H7 (cell line): ENCODE measurements around the gene TSHR. TPM values are rescaled to one million over a fixed set of nuclear protein-coding genes. Genes with fewer than 3 reads are reported as not detected.
A peak's percentile ranks its signal among the peaks of the same experiment; 100 is the strongest.
"Not testable (repeated sequence)": the region's sequence is repeated elsewhere in the genome, so short reads cannot be mapped to it uniquely, and the experiment has no call there.

Experiments
- DNase-seq: peaks from one replicate; pipeline ENCODE4 v3.0.0; 2012
- H3K27me3 ChIP-seq: 2 replicates; pipeline ENCODE4 v1.6.0; 2011; ENCODE audit warnings: mild to moderate bottlenecking, low read length; ENCODE audit not compliant: control insufficient read depth, insufficient read depth
- H3K36me3 ChIP-seq: replicated peaks from 2 replicates; pipeline ENCODE4 v1.5.1; 2011; ENCODE audit warnings: low read length; ENCODE audit not compliant: control insufficient read depth, insufficient read depth
- H3K4me3 ChIP-seq: 2 replicates; pipeline ENCODE4 v1.5.1; 2011; ENCODE audit warnings: low read depth, mild to moderate bottlenecking, control low read depth, low read length, moderate library complexity; ENCODE audit not compliant: insufficient read depth
- total RNA-seq: library from RNA; depleted of rRNA; stranded (reverse); fragments of >200 nt; shearing (Covaris generic); gene quantifications from 2 replicates; pipeline ENCODE4 v1.2.3, GENCODE V29; 2014

Gene TSHR
- total RNA-seq, 1 experiment from 2014 or later, result not detected

DNA sequence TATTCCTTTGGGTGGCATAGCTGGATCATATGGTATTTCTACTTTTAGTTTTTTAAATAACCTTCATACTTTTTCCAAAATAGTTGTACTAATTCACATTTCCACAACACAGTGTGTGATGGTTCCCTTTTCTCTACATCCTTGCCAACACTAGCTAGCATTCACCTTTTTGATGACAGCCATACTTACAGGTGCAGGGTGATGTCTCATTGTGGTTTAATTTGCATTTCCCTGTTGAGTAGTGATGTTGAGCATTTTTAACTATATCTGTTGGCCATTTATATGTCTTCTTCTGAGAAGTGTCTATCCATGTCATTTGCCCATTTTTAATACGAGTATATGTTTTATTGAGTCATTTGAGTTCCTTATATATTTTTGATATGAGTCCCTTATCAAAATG, 96.1 kb downstream of the TSHR start:
- DNase-seq, result no peak
- no peaks in the 10 kb centered on the region for H3K27me3 ChIP-seq
- no peak overlapping the region for H3K4me3 ChIP-seq
- no peaks in the 10 kb centered on the region for H3K36me3 ChIP-seq

DNA sequence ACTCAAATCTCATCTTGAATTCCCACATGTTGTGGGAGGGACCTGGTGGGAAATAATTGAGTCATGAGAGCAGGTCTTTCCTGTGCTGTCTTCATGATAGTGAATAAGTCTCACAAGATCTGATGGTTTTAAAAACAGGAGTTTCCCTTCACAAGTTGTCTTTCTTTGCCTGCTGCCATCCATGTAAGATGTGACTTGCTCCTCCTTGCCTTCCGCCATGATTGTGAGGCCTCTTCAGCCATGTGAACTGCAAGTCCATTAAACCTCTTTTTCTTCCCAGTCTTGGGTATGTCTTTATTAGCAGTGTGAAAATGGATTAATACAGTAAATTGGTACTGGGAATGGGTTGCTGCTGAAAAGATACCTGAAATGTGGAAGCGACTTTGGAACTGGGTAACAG, 98.6 kb downstream of the TSHR start:
- not testable (repeated sequence) for H3K27me3 ChIP-seq, H3K36me3 ChIP-seq, DNase-seq, H3K4me3 ChIP-seq

DNA sequence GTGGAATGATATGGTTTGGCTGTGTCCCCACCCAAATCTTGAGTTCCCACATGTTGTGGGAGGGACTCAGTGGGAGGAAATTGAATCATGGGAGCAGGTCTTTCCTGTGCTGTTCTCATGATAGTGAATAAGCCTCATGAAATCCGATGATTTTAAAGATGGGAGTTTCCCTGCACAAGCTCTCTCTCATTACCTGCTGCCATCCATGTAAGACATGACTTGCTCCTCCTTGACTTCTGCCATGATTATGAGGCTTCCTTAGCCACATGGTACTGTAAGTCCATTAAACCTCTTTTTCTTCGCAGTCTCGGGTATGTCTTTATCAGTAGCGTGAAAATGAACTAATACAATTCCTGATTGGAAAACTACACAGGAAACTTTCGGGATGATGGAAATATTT, 100.5 kb downstream of the TSHR start:
- H3K27me3 ChIP-seq, result no peaks in the 10 kb centered on the region
- H3K36me3 ChIP-seq, result no peaks in the 10 kb centered on the region
- H3K4me3 ChIP-seq, result no peak overlapping the region
- DNase-seq, result no peak

DNA sequence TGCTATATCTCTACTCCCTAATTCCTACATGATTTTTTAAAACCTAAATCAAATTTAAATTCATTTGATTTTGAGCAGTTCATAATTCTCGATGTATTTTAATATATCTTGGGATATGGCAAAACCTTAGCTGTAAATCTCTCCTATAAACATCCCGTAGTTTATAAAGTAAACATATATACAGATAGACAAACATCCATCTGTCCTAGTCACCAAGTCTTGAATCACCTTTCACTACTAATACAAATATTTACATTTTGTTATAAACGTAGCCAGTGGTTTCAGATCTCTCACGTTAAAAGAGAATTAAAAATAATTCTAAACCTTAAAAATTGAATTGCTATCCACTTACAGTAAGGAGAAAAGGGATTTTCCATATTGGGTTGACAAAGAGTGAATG, 107.0 kb downstream of the TSHR start:
- Histone ChIP-seq H3K4me3 (no peak overlapping the region), H3K27me3 (no peaks in the 10 kb centered on the region; the same call in 1 of the 2 replicates), H3K36me3 (no peaks in the 10 kb centered on the region)
- no peak for DNase-seq

DNA sequence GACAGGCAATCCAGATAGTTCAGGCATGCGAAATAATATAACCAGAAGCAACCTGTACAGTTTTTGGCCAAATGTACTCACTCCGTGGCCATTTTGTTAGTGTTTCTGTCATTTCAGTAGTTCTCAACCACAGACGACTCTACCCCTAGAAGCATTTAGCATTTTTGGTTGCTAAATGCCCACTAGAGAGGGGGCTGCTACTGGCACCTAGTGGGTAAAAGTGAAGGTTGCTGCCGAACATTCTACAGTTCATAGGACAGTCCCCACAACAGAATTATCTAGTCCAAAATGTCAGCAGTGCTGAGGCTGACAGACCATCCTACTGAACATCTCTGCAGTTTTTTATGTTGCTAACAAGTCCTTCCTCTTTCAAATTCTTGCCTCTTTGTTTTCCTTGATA, 107.4 kb downstream of the TSHR start:
- no peaks in the 10 kb centered on the region for H3K36me3 ChIP-seq
- DNase-seq, result peak; percentile 35
- no peaks in the 10 kb centered on the region; the same call in 1 of the 2 replicates for H3K27me3 ChIP-seq
- no peak overlapping the region for H3K4me3 ChIP-seq

DNA sequence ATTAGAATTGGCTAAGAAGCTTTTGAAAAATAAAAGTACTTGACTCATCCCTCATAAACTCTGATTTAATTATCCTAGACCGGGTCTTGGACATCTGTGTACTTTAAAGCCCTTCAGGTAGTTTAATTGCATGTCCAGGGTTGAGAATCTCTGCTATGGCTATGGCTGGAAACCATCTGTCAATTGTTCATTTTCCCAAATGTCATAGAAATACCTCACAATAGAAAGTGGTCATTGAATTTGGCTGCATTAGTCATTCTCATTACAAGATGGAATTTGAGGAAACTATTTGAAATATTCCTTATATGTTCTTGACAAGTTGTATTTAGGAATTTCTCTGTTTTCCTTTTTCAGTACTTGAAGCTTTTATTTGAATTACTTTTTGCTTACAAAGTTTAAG, 111.3 kb downstream of the TSHR start:
- no peaks in the 10 kb centered on the region for H3K36me3 ChIP-seq
- no peak for DNase-seq

DNA sequence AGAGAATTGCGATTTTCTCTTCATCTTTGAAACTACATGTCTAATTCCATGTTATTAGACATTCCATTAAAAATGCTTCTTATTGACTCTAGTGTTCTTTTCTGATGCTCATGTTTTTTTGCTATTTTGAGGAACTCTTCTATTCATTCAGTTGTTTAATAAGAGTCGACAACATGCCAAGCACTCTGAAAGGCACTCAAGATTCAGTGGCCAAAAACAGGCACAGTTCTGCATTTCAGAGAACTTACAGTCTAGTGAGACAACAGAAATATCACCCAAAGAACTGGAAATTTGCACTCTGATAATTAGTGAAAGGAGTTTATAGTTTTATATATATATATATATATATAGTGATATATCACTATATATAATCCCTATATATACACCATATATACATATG, 111.7 kb downstream of the TSHR start:
- H3K4me3 ChIP-seq, result no peak overlapping the region
- no peak for DNase-seq
- H3K27me3 ChIP-seq, result no peaks in the 10 kb centered on the region; the same call in 1 of the 2 replicates
- no peaks in the 10 kb centered on the region for H3K36me3 ChIP-seq

More for the DNA sequence above, 111.3 kb downstream of the TSHR start:
- Histone ChIP-seq H3K4me3 (no peak overlapping the region), H3K27me3 (no peaks in the 10 kb centered on the region; the same call in 1 of the 2 replicates)

DNA sequence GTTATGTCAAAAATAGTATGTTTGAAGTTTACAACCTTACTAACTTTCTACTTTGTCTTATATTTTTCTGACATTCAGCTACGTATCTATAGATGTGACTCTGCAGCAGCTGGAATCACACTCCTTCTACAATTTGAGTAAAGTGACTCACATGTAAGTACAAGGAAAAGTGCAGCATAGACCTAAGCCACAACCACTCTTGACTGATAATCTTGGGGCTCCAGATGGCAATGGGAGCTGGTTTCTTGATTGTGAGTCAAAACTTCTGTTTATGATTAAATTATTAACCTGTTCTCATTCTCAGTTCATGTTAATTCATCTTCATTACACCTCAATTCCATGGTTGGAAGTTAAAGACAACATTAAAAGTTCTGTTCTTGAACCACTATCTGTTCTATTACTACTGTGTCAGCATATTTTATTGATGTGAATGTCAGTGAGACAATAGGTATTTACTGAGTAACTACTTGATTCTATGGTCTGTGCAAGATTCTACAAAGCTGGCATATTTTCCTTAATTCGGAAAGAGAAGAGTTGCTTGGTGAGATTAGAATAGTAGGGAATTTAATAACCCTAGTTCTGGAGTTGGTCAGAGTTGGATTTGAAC, 112.9 kb downstream of the TSHR start:
- Histone ChIP-seq H3K27me3 (no peaks in the 10 kb centered on the region; the same call in 1 of the 2 replicates), H3K36me3 (no peaks in the 10 kb centered on the region), H3K4me3 (no peak overlapping the region)
- DNase-seq, result no peak

DNA sequence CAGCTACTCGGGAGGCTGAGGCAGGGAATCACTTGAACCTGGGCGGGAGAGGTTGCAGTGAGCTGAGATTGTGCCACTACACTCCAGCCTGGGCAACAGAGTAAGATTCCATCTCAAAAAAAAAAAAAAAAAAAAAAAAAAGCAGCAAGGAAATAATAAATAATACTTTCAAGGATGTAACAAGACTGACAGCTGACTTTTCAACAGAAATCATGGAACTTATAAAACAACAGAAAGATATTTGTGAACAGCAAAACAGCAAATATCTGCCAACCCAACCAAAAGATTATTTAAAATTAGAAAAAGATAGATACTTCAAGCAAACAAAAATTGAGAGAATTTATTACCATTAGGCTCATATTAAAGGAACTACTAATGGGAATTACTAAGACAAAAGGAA, 115.1 kb downstream of the TSHR start:
- Histone ChIP-seq H3K27me3 (no peaks in the 10 kb centered on the region; the same call in 1 of the 2 replicates), H3K36me3 (no peaks in the 10 kb centered on the region), H3K4me3 (no peak overlapping the region)
- DNase-seq, result no peak

DNA sequence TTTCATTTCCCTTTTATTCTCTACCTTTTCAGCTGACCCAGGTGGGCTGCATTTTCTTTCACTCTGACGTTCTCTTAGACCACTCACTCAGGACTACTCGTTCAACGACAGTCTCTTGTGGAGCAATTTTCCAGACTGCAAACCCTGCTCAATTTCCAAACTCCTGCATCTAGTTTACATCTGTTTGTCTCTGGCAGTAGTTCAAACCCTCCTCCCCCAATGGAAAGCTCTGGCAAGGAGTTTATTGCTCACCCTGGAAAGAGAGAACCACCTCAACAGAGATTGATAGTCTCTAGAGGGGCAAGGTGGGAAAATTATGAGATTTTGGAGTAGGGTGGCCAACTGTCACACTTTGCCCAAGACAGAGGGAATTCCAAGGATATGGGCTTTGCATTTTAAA, 130.2 kb downstream of the TSHR start:
- Histone ChIP-seq H3K36me3 (no peaks in the 10 kb centered on the region), H3K4me3 (no peak overlapping the region), H3K27me3 (no peaks in the 10 kb centered on the region)
- no peak for DNase-seq

DNA sequence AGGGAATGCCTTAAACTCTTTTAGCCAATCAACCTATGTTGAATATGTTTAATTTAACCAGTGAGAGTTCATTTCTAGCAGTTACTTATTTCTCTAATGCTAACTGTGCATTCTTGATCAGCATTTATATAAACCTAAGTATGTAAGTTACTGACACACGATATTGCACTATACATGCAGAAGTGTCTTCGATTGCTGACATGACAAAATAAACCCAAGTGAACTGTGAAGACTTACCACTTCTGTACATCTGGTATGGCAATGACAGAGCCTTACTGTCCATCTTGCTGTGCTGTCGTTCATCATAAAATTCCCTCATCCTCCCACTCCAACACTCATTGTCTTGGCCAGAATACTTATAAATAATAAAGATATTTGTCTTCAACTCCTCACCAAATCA, 131.8 kb downstream of the TSHR start:
- no peak for DNase-seq
- Histone ChIP-seq H3K36me3 (no peaks in the 10 kb centered on the region), H3K27me3 (no peaks in the 10 kb centered on the region), H3K4me3 (no peak overlapping the region)

DNA sequence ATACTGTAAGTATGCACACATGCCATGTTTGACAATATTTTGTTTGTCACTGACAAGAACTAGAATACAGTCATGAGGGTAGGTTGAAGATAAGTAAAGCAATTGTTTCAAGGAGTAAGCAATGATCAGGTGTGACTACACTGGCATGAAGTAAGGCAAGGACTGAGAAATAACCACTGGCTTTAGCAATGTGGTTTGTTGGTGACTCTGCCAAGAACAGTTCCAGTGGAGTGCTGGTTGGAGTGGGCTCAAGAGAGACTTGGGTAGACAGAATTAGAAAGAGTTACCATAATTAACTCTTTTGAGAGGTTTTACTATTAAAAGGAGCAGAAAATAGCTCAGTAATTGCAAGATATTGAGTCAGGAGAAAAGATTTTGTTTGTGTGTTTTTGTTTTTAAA, 135.7 kb downstream of the TSHR start:
- DNase-seq, result no peak

DNA sequence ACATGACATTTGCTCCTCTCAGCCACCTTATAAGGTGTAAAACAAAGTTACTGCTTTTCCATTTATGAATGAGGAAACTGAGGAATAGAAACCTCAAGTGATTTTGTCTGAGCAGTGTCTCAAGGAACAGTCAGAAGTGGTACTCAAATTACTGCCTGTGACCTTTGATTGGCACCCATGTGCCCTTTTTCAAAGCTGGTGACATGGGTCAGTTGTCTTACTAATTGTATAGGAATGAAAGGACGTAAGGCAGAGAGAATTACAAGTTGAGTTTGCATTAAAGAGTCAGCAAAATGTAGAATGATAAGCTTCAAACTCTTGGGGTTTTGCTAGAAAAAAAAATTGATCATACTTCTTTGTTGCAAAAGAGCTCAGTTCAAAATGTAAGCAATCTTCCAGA, 136.2 kb downstream of the TSHR start:
- DNase-seq, result no peak
- Histone ChIP-seq H3K27me3 (no peaks in the 10 kb centered on the region), H3K36me3 (no peaks in the 10 kb centered on the region), H3K4me3 (no peak overlapping the region)

More for the DNA sequence above, 135.7 kb downstream of the TSHR start:
- no peak overlapping the region for H3K4me3 ChIP-seq
- no peaks in the 10 kb centered on the region for H3K36me3 ChIP-seq
- H3K27me3 ChIP-seq, result no peaks in the 10 kb centered on the region

DNA sequence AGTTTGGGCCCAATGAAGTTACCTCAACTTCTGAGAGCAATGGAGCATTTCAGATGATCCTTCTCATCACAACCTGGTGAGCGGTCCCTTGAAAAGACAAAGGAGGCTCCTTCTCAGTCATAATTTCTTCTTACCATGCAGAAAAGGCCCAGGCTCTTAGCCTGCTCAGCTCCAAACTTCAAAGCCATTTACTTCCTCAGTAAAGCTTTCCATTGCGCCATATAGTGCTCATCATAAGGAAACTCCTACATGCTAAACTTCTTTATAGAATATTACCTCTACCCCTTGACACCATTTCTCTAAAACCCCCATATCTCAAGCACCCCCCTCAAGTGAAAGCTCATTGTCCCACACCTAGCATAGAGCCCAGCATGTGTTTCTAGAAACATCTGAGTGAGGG, 138.2 kb downstream of the TSHR start:
- H3K27me3 ChIP-seq, result no peaks in the 10 kb centered on the region
- DNase-seq, result no peak
- H3K36me3 ChIP-seq, result no peaks in the 10 kb centered on the region
- no peak overlapping the region for H3K4me3 ChIP-seq

DNA sequence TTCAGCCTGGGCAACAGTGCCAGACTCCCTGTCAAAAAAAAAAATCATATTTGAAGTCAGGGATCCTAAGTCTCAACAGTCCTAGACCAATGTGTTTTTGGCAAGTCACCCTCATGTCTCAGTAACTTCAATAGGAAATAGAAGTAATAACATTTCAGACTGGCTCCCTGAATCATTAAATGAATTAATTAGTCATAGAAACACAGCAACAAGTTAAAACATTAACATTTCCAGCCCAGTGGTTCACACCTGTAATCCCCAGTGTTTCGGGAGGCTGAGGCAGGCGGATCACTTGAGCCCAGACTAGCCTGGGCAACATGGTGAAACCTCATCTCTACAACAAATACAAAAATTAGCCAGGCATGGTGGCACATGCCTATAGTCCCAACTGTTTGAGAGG, 140.1 kb downstream of the TSHR start:
- no peak for DNase-seq
- Histone ChIP-seq H3K4me3 (no peak overlapping the region), H3K36me3 (no peaks in the 10 kb centered on the region), H3K27me3 (no peaks in the 10 kb centered on the region)

DNA sequence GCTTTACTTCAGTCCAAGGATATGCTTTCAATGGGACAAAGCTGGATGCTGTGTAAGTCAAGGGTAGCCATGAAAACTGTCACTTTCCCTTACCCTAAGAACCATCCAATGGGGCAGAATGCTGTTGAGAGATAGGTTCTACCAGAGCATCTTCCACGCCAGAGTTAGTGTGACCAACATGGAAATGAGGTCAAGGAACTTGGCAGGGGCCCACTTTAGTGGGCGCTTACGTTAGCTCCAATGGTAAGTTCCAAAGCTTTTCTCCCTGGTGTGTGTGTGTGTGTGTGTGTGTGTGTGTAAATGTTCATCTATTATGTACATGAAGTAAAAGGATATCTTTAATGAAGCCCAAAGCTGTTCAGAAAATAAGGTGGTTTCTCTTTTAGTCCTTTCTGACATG, 141.2 kb downstream of the TSHR start:
- Histone ChIP-seq H3K36me3 (no peaks in the 10 kb centered on the region), H3K27me3 (no peaks in the 10 kb centered on the region), H3K4me3 (no peak overlapping the region)
- no peak for DNase-seq
